Measurements from ENCODE around the gene FSCN2.

Gene FSCN2

DNA sequence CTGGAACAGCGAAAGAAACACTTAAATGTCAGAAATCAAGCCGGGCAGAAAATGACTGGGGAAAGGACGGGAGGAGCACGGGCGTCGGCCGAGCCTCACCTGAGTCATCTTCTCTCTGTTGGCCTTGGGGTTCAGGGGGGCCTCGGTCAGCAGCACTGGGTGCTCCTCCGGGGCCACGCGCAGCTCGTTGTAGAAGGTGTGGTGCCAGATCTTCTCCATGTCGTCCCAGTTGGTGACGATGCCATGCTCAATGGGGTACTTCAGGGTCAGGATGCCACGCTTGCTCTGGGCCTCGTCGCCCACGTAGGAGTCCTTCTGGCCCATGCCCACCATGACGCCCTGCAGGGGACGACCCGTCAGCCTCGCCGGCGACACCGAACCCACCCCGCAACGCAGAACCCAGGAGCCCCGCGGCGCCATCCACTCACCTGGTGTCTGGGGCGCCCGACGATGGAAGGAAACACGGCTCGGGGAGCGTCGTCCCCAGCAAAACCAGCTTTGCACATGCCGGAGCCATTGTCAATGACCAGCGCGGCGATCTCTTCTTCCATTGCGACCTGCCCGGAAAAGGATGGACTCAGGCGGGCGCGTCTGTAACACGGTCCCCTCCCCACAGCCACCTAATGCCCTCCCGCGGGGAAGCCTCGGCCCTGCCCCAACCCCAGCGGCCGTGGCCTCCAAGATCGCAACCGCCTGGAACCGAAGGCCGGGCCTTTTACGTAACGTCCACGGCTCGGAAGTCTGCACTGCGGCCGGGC lies 16.2 kb upstream of the FSCN2 start:
- in situ Hi-C loops (cut with MboI; ENCODE audit: low sequenced_read_pairs) = no loop called here

DNA sequence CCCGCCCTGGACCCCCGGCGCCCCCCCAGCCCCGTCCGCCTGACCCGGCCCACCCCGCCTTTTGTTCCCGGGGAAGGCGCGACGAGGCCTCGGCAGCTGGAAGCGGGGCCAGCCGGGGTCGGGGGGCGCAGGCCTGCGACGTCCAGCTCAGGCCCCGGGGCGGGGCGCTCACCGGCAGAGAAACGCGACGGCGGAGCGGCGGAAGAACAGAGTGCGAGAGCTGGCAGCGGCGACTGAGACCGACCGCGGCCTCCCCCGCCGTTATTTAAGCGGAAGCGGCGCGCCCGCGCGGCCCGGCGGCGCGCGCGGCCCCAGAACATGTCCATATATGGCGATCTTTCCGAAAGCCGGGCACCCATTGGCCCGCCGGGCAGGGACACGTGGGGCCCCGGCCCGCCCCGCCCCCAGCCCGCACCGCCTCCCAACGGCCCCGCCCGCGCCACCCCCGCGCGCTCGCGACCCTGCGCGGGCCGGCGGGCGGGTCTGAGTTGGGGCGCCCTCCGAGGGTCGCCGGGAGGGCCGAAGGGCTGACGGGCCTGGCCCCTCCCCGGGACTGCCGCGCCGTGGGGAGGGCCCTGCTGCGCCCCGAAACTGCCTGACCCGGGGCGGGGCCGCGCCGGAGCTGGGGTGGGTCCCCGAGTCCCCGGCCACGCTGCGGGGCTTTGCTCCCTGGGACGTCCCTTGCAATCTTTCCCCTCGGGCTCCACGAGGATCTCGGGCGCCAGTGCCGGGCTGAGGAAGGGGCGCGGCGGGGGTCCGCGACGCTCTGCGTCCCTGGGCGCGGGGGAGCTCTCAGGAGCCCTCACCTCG lies 15.4 kb upstream of the FSCN2 start, which contains the start of gene ACTG1:
ACTG1 (minus strand) TSS at position 238 of the 810 bp plus-strand sequence. CDS start 445 bp downstream, outside the sequence.
- in situ Hi-C loops (cut with MboI; ENCODE audit: low sequenced_read_pairs) = no loop called here

DNA sequence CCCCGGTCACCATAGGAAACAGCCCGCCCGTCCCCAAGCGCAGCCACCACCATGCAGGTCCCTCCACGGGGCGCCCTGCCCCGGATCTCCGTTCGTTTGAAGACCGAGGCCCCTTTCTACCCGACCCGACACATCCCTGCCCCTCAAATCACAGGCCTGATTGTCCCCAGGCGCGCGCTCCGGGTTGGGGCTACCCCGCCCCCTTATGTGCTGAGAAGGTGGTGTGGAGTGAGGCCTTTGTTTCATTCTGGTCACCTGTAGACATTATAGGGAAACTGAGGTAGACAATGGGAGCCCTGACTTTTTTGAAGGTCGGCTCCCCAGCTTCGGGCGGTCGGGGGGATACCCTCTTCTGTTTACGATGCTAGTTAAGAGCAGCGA lies 14.8 kb upstream of the FSCN2 start:
- in situ Hi-C loops (cut with MboI; ENCODE audit: low sequenced_read_pairs) = no loop called here

DNA sequence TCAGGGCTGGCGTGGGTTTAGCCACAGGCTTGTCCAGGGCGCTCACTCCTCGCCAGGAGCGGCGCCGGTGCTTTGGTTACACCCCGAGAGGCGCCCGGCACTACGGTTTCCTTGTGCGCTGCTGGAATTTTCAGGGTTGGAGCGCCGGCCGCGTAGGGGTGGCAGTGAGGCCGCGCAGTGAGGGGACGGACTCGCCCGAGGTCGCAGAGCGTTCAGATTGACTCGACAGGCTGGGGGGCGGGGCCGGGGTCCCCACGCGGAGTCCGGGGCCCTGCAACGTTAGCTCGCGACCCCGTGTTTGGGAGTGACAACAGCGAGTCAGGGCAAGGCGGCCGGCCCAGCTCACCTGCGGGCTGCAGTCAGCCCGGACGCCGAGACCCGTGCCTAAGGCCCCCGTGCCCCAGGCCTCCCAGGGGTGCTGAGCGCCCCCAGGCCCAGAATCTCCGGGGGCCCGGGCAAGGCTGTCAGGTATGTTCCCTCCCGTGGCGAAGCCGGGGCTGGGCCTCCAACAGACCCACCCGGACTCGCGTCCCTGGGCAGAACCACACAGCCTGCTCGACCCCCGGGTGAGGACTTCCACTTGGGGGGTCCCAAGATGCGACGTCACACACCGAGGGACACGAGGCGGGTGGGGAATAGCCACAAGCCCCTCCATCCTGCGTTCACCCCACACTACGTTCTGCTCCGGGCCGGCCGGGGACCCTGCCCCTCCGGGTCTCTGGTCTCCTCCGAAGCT lies 14.3 kb upstream of the FSCN2 start:
- in situ Hi-C loops (cut with MboI; ENCODE audit: low sequenced_read_pairs) = no loop called here

DNA sequence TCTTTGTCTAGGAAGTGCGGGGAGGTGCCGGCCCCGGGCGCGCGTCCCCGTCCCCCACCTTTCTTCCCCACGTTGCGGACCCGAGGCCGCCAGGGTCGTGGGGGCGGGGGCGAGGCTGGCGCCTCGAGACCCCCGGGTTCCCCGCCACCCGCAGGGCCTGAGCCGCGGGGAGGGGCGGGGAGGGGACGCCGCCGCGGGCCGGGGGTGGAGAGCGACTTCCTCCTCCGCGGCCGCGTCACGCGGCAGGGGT lies 13.8 kb upstream of the FSCN2 start:
- in situ Hi-C loops (cut with MboI; ENCODE audit: low sequenced_read_pairs) = no loop called here

DNA sequence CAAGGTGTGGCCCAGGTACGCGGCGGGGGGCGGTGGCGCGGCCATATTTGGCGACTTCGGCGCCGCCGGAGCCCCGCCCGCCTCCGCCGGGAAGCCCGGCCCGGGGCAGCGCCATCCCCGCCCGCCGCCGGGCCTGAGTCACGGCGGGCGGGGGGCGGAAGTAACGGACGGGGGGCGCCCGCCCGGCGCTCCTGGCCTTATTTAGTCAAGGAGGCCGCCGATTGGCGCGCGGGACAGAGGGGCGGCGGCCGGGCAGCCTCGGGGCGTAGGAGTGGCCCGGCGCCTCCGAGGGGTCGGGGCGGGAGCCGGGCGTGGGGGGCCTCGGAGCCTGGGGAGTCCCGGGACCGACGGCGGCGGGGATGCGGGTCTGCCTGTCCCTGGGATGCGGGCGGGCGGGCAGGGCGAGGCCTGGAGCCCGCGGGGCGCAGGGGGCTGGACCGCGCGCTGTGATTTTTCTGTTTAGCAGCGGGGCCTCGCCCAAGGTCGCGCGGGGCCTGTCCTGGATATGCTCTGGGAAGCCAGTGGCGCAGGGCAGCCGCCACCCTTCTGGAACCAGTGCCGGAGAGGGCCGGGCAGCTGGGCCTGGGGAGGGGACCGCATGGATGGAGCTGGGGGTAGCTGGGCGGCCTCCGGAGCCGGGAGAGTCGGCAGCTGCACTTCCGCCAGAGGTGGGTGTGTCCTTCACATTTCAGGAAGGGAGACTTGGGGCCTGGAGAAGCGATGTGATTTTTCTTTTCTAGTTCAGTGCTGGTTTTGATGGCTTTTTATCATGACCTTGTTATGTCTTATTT lies 13.2 kb upstream of the FSCN2 start:
- in situ Hi-C loops (cut with MboI; ENCODE audit: low sequenced_read_pairs) = no loop called here

DNA sequence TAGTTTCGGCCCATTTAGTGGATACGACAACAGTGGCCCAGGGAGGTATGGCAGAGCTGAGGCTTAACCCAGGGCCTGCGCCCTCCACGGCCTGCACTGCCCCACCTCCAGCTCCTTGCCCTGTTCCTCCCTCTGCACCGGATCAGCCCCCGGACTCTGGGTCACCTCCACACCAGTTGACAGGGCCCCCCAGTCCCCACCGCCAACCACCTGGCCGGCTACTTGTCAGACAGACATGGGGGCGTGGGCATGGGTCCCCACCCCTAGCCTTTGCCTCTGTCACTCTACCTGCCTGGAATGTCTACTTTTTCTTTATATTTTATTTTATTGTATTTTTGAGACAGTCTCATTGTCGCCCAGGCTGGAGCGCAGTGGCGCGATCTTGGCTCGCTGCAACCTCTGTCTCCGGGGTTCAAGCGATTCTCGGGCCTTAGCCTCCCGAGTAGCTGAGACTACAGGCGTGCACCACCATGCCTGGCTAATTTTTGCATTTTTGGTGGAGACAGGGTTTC lies 12.6 kb upstream of the FSCN2 start:
- in situ Hi-C loops (cut with MboI; ENCODE audit: low sequenced_read_pairs) = no loop called here

DNA sequence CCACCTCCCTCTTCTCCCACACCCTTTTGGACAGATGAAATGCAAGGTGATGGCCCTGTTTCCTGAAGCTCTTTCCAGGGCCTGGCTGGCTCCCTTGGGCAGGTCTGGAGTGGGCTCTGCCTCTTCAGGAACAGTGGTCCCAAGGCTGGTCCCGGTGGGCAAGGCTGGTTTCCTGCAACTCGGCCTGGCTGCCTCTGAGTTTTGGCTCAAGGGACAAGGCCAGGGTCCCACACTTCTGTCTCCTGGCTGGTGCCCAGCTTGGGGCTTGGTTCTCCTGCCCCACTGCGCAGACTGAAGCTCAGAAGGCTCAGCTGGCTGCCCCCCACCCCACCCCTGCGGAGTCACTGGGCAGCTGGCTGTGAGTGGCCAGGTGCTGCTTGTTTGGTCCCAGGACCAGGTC lies 11.7 kb upstream of the FSCN2 start:
- in situ Hi-C loops (cut with MboI; ENCODE audit: low sequenced_read_pairs) = no loop called here

DNA sequence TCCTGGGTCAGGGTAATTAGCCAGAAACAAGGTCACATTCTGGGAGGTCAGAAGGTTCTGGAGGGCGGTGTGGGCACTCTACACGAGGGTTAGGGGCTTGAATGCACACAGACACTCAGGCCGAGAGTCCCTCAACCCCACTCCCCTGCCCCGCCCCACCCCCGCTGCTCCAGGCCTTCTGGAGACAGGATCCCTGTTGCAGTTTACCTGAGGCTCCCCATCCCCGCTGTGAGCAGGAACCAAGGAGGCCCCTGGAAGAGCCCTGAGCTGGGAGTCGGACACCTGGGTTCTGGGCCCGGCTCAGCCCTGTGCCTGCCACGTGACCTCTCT lies 11.2 kb upstream of the FSCN2 start:
- in situ Hi-C loops (cut with MboI; ENCODE audit: low sequenced_read_pairs) = no loop called here

DNA sequence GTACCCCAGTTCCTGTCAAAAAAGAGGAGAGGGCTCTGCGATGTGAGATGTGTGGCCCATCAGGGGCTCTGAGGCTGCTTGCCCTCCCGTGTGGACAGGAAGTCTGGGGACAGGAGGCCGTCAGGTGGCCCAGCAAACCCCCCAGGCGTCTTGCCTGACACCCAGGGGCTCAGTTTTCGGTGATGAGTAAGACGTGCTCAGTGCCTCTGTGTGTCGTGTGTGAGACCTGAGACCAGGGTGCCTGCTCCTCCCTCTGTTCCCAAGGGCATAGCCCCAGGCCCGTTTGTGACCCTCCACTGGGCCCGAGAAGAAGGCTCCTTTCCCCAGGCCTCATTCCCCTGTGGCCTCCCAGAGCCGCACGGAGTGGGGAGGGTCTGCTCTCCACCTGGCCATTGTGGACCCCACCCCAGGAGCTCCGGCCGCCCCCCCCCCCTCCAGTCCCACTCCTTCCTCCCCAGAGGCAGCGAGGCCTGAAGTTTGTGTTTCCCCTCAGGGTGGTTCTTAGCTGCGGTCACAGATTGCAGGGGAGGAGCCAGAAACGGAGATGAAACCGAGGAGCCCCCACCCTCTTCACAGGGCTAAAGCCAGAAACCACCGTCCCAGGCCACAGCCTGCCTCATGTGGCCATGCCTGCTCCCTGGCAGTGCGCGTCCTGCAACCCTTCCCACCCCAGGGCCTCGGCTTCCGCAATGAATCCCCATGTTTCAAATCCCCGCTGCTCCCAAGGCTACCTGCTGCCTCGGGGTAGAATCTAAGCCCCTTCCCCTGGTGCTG lies 10.7 kb upstream of the FSCN2 start:
- in situ Hi-C loops (cut with MboI; ENCODE audit: low sequenced_read_pairs) = no loop called here

DNA sequence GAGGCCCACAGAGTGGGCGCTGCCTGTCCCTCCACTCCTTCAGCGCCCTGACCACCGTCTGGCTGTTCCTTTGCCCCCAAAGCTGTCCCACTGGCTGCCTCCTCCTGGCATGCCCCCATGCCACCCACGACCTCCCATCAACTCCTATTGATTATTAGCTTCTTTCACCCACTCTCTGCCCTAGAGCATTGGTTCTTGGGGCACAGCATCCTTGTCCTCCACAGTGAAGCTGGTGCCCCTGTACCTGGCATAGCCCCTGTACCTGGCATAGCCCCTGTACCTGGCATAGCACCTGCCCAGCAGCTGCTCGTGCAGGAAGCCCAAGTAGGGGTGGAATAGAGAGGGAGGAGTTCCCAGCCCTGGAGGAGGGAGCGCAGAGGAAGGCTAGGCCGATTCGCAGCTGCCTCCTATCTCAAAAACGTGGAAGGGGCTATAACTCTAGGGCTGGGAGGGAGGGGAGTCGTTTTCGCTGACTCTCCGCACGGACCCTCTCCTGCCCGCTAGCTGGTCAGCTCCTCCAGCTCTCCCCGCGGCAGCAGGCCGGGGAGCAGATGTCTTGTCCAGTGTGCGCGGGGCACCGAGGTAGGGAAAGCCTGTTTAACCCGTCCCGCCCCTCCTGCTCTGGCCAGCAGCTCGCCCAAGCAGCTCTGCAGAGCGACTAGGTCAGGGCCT lies 9.9 kb upstream of the FSCN2 start:
- in situ Hi-C loops (cut with MboI; ENCODE audit: low sequenced_read_pairs) = no loop called here

DNA sequence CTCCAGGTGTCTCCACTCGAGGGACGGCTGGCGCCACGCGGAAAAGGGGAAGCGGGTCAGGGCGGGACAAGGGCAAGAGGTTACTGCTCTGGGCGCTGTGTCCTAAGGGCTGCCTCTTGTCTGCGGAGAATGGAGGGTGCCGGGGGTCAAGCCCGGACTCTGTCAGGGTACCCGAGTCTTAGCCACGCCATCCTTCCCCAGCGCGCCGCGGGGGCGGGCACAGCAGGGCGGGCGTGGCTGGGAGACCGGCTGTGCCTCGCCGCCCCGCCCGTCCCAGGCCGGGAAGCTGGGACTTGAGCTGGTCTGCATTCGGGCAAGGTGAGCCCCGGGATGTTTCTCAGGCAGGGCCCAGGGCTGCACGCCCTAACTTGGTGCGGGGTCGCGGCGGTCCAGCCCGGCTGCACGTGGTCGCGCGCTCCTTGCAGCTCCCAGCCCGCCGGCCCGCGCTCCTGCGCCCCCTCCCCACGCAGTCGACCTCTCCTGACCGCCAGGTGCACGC lies 9.3 kb upstream of the FSCN2 start:
- in situ Hi-C loops (cut with MboI; ENCODE audit: low sequenced_read_pairs) = no loop called here

DNA sequence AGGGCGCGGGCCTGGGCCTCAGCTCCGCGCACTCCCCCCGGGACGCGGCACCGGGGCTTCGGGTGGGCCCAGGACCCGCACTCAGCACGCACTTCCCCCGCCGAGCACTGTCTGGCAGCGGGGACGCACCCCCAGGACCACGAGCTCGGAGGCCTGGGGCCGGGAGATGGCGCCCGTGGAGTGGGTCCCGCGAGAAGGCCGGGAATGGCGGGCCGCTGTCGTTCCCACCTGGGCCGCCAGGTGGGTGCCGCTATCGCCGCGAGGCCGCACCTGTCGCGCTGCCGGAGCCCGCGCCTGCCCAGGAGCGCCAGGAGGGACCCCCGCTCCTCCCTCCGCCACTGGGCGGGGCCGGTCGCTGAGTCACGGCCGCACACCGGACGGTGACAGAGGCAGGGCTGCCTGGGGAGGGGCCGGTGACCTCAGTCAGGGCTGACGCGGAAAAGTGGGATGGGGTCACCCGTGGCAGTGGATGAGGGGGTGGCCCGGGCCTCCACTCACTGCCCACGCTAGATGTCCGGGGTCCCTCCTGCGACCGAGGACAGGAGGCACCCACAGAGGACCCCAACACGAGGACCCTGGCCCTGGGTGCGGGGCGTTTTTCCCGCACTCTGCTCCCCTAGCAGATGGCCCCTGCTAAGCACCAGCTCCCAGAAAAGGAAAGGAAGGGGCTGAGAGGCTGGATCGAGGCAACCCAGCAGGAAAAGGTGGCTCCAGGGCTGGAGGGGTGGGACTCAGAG lies 8.7 kb upstream of the FSCN2 start:
- in situ Hi-C loops (cut with MboI; ENCODE audit: low sequenced_read_pairs) = no loop called here

DNA sequence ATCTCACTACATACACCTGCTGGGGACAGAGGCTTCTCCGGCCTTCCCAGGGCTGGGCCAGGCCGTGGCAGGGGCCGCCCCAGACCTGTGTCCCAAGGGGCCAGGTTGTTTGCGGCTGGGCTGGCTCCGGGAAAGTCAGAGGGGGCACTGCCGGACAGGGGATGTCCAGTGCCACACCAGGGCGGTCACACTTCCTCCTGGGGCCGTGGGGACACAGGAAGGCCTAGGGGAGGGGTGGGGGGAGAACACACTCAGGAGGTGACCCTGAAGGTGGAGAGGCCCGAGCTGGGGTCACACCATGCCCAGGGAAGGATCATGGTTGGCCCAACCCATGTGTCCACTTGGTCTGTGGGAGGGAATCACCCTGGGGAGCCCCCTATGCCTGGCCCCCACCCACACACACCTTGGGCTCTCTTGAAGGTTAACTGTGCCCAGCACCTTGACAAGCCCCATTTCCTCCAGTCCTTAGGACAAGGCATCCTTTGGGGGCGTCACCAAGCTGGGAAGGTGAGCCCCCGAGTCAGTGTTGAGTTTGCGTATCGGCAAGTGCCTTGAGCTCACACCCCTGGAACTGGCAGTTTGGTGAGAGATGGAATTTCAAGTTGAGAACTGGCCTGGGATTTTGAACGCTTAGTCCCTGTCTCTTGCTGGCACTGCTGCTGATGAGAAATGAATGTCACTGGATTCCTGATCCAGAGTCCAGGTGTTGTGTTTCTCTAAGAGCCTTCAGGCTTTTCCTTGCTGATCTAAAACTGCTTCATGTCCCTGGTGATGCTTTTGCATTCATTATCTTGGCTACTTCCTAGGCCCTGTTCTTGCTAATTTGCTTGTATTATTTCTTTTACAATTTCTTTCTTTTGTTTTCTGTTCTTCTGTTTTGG lies 7.9 kb upstream of the FSCN2 start:
- in situ Hi-C loops (cut with MboI; ENCODE audit: low sequenced_read_pairs) = no loop called here

DNA sequence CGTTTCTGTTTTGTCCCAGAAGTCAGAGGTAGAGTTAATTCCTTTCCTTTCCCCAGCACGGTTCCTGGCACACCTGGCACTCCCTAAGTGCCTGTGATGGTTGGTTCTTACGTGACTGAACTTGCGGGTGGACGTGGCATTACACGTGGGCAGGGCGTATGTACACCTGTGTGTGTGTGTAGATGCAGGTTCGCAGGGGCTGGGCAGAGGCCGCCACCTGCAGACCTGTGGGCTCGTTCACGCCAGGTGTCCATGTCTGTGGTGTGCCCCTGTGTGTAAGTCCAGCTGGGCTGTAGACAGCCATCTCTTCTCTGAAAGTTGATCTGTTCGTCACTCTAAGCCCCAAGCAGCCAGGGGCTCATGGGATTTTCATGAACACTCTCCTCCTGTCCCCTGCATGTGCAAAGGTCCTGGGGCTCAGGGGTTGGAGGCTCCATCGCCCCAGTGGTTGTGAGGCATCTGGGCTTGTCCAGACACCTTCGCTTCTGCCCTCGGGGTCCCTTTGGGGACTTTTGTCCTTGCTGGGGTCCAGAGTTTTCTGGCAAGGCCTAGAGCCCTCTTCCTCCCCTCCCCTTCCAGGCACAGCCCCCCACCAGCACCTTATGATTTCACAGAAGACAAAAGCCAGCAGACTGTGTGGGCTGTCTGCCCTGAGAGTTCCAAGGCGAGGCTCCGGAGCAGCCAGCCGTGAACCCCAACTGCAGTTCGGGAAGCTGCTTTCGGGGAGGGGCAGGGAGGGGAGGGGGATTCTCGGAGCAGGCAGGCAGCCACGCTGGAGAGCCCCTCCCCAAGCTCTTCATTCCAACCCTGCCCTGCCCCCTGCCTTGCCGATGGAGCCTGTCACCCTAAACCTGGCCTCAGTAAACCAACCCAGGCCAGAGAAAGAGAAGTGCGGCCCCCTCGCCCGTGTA lies 5.4 kb upstream of the FSCN2 start:
- in situ Hi-C loops (cut with MboI; ENCODE audit: low sequenced_read_pairs) = no loop called here

DNA sequence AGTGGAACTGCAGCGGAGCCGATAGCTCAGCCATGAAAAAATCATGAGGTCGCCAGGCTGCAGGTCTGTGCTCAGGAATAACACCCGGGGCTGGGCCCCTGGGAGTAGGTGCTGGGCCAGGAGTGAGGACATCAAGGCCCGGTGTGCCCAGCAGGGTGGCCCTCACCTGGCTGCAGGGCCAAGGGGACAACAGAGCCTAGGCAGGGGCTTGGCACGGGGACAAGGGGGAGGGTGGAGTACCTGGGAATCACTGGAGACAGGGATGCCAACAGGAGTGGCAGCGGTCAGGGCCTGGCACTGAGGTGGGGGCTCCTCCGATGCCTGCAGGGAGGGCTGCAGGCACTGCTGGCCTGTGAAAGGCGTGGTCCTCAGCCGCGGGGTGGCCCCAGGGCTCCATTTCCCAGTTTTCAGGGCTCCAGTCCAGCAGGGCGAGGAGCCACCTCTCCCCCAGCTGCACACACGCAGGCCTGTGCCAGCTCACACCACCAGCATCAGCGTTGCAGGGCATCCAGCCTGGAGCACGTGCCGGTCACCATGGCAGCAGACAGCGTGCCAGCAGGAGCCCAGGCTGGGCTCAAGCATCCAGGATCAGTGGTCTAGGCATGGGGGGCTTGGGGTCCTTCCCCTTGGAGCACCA lies 4.7 kb upstream of the FSCN2 start:
- in situ Hi-C loops (cut with MboI; ENCODE audit: low sequenced_read_pairs) = no loop called here

Measured in hTERT RPE-1 (cell line).